Epithelial cell of esophagus (primary cell): ENCODE results near the gene CSNK1D.
"Not testable (repeated sequence)": the region's sequence is repeated elsewhere in the genome, so short reads cannot be mapped to it uniquely, and the experiment has no call there.

ENCODE experiments used
- DNase-seq: peaks from one replicate; pipeline ENCODE4 v3.0.0; 2010; ENCODE audit warnings: low read depth
- H3K4me3 ChIP-seq: 2 replicates; pipeline ENCODE4 v1.5.1; 2011; ENCODE audit warnings: mild to moderate bottlenecking, low read length, control low read depth
- CTCF ChIP-seq: IDR thresholded peaks from 2 replicates; pipeline ENCODE4 v1.5.1; 2011; ENCODE audit warnings: low read depth, mild to moderate bottlenecking, low read length, control low read depth, inconsistent platforms; ENCODE audit not compliant: insufficient read depth; ENCODE audit errors: missing control alignments

The CSNK1D gene

GRCh38 chr17:82267575-82268379, 5.7 kb downstream of the CSNK1D start:
- TF ChIP-seq CTCF: no peak
- DNase-seq: peak; percentile 88
- H3K4me3 ChIP-seq: peak overlapping the region; percentile 19

DNA sequence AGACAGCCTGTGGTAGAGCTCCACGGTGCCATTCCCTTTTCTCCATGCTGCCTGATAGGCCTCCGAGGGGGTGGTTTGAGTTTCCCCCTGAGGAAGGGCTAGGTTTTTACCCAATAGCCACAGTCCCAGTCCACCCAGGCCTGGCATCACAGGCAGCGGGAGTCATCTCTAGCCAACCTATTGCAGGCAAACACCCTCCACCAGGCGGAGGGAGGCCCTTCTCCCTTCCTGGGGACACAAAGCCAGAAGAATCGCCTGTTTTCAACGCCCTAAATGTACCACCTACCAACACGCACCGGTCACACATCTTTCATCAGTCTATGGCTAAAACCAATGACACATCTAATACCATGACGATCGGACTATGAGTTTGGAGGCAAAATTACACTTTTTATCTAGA, 7.4 kb downstream of the CSNK1D start:
- no peak overlapping the region for H3K4me3 ChIP-seq
- no peak for DNase-seq
- no peak for TF ChIP-seq CTCF

DNA sequence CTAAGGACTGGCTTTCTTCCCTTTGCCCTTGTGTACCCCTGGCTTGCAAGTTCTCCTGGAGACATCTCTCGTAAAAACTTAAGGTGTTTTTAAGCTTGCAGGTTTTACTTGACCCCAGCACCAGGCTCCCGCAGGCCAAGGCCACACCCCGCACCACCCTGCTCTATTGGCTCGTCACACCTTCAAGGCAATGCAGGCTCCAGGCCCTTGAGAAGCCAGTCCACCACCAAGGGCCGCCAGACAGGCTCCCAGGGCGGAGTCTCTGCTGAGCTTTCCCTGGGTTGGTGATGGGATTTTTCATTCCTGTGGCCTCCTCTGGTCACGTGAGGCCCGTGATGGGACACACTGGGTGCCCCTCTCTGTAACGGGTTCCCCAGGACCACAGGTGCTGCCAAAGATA, 9.9 kb downstream of the CSNK1D start:
- no peak for TF ChIP-seq CTCF
- DNase-seq: no peak
- H3K4me3 ChIP-seq: no peak overlapping the region

- no peak for TF ChIP-seq CTCF
- DNase-seq: no peak
- H3K4me3 ChIP-seq: no peak overlapping the region
Measured at GRCh38 chr17:82262344-82262743, 11.2 kb downstream of the CSNK1D start.

DNA sequence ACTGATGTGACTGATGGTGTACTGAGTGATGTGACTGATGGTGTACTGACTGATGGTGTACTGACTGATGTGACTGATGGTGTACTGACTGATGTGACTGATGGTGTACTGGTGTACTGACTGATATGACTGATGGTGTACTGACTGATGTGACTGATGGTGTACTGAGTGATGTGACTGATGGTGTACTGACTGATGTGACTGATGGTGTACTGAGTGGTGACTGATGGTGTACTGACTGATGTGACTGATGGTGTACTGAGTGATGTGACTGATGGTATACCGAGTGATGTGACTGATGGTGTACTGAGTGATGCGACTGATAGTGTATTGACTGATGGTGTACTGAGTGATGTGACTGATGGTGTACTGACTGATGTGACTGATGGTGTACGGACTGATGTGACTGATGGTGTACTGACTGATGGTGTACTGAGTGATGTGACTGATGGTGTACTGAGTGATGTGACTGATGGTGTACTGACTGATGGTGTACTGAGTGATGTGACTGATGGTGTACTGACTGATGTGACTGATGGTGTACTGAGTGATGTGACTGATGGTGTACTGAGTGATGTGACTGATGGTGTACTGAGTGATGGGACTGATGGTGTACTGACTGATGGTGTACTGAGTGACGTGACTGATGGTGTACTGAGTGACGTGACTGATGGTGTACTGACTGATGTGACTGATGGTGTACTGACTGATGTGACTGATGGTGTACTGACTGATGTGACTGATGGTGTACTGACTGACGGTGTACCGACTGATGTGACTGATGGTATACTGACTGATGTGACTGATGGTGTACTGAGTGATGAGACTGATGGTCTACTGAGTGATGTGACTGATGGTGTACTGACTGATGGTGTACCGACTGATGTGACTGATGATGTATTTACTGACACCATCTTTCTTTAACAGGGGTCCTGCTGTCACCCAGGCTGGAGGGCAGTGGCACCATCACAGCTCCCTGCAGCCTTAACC, 13.2 kb downstream of the CSNK1D start:
- not testable (repeated sequence) for DNase-seq, H3K4me3 ChIP-seq

GRCh38 chr17:82258555-82258954, 14.9 kb downstream of the CSNK1D start:
- TF ChIP-seq CTCF: no peak
- no peak for DNase-seq
- no peak overlapping the region for H3K4me3 ChIP-seq

DNA sequence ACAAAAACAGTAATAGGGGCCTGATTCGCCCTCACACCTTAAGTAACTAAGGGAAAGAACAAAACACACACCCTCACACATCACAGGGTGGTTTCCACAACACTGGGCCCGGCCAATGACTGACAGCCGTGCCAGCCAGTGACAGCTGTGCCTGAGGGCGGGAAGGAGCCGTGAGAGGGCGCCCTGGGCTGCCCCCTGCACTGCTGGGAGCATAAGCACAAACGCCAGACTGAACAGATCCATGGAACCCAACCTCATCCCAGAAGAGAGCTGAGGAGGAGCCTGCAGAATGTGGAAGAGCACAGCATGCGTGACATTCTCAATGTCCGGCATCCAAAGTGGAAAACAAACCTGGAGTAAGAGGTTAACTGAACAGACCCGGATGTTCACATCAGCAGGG, 16.0 kb downstream of the CSNK1D start:
- peak; percentile 56 for DNase-seq
- no peak overlapping the region for H3K4me3 ChIP-seq
- TF ChIP-seq CTCF: no peak
